GM10266 (cell line): ENCODE data around the gene PTPRK.
"Not testable (repeated sequence)": the region's sequence is repeated elsewhere in the genome, so short reads cannot be mapped to it uniquely, and the experiment has no call there.

ENCODE experiments used
- DNase-seq: peaks from one replicate; pipeline ENCODE4 v3.0.0; 2012; ENCODE audit errors: extremely low spot score
- TF ChIP-seq, protein P1 (sequence below): IDR thresholded peaks from 2 replicates; pipeline ENCODE4 v1.5.1; 2012; ENCODE audit warnings: mild to moderate bottlenecking, low read depth; ENCODE audit not compliant: control insufficient read depth, insufficient read depth; ENCODE audit errors: missing control alignments

PTPRK gene

DNA sequence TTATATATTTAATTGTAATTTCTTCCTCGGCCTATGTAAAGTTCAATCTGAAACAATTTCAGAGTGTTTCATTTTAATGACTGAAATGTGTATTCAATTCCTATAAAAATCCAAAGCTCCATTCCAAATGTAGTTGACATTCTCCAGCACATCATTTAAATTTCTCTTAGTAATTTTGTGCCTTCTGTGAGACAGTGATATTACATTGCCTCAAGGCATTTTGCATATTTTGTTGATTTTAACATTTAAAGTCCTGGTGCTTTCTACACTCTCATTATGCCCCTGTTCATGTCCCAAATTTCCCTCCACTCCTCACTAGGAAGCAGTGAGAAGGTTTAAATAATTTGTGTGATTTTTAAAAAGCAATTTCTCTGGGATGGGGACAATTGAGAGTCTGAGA lies 585.4 kb downstream of the PTPRK start:
- TF ChIP-seq, protein P1, sequence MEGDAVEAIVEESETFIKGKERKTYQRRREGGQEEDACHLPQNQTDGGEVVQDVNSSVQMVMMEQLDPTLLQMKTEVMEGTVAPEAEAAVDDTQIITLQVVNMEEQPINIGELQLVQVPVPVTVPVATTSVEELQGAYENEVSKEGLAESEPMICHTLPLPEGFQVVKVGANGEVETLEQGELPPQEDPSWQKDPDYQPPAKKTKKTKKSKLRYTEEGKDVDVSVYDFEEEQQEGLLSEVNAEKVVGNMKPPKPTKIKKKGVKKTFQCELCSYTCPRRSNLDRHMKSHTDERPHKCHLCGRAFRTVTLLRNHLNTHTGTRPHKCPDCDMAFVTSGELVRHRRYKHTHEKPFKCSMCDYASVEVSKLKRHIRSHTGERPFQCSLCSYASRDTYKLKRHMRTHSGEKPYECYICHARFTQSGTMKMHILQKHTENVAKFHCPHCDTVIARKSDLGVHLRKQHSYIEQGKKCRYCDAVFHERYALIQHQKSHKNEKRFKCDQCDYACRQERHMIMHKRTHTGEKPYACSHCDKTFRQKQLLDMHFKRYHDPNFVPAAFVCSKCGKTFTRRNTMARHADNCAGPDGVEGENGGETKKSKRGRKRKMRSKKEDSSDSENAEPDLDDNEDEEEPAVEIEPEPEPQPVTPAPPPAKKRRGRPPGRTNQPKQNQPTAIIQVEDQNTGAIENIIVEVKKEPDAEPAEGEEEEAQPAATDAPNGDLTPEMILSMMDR: no peak

DNA sequence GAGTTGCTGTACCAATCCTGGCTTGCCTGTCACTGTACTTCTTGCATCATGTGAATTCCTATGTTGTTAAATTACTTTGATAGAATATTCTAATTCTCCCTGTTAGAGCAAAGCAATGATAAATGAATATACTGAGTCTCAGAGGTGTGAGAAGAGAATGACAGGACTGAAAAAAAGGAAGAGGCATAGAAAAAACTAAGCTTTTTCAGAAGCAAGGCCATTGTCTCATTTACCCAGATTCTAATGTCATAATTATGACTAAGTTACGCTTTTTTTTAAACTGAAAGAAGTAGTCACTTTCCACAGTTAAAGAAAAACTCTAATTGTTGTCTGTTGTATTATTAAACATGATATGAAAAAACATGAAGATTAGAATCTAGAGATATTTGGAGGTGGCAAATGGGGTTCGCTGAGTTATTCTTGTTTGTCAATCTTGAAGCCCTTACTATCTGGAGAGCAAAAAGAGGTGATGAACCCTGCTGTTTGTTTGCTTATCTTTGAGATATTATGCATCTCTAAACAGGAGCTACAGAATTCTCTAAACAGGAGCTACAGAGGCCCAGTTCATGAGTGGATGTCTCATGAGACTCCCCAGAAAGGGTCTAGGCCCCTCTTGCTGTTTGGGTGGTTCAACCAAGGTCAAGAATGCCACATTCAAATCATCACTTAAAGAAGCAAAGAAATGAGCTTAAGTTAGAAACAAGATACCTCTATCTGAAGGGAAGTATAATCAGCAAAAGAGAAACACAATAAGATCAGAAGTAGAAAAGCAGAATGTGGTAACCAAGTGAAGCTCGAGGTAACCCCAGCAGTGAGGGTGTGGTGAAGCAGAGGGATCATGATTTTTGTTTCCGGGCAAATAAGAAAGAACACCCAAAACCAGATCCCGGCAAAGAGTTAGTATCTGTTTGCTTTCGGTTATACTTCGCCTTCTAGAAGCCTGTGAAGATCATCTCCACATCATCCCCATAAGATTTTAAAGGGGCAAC lies 586.3 kb downstream of the PTPRK start:
- DNase-seq: no peak
- TF ChIP-seq, protein P1: no peak

More for the DNA sequence above, 585.4 kb downstream of the PTPRK start:
- no peak for DNase-seq

DNA sequence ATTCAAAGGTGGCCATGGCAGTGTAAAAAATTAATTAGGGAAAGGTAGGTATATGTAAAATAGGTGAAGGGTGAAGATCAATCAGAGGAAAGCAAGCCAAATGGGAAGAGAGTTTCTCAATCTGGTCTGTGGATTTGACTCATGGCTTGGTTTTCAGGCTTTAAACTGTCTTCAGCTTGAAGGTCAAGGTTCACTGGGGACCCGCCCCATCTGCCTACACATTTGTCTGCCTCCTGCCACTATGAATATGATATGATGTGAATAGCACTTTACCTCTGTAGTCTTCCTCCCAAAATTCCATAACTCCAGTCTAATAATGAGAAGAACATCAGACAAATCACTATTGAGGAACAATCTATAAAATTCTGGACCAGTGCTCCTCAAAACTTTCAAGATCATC lies 587.3 kb downstream of the PTPRK start:
- TF ChIP-seq, protein P1: no peak
- no peak for DNase-seq

DNA sequence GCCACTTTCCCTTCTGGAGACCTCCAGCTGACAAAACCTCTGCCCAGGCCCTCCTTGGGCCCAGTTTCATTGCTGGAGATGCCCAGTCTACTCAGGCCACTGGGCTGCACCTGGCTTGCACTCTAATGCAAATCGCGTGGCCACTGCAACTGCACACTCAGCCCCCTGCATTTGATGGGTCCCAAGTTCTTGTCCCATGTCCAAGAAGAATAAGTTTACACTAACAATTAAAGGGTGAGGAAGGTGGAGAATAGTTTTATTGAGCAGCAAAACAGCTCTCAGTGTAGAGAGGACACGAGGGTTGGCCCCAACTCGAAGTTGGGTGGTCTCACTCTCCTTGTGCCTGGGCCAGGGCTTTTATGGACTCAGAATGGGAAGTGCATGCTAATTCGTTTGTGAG lies 587.7 kb downstream of the PTPRK start:
- no peak for DNase-seq
- TF ChIP-seq, protein P1: no peak

DNA sequence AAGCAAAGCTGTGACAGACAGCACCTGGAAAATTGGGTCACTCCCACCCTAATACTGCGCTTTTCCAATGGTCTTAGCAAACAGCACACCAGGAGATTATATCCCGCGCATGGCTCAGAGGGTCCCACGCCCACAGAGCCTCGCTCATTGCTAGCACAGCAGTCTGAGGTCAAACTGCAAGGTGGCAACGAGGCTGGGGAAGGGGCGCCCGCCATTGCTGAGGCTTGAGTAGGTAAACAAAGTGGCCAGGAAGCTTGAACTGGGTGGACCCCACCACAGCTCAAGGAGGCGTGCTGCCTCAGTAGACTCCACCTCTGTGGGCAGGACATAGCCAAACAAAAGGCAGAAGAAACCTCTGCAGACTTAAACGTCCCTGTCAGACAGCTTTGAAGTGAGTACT lies 594.0 kb downstream of the PTPRK start:
- not testable (repeated sequence) for DNase-seq

DNA sequence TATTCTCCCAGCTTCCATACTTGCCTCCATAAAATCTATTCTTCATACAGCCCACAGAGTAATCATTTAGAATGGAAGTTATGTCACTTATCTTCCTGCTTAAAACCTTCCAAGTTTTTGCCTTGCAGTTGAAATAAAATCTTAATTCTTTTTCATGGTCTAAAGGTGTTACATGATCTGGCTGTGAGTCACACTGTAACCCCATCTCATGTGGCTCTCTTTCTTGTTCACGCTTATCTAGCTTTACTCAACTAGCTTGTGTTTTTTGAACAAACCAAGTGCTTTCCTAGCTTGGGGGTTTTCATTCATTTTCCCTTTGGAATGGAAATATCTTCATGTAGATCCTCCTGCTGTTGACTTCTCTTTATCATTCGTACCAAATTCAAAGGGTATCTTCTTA lies 596.0 kb downstream of the PTPRK start:
- no peak for DNase-seq
- TF ChIP-seq, protein P1: no peak

DNA sequence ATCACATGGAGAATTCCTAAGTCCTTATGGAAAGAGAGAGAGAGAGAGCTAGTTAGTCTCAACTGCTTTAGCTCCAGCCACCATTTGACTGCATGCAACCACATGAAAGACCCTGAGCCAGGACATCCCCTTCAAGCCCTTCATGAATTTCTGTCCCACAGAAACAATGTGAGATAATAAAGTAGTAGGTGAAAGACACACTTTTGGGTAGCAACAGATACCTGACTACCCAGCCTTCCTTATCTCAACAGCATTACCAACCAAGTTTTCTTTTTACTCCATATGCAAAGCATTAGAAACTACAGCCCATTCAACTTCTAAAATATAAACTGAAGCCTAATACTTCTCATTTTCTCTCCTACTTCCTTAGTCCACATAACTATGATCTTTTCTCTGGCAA lies 596.4 kb downstream of the PTPRK start:
- TF ChIP-seq, protein P1: no peak
- DNase-seq: no peak
